ENCODE data around the gene LARP7. TPM values are rescaled to one million over a fixed set of nuclear protein-coding genes. Genes with fewer than 3 reads are reported as not detected.

Gene LARP7
- total RNA-seq, 1 donor from 2014 or later: 33.9 TPM

- no peaks in the 10 kb centered on the region for H3K4me1 Mint-ChIP-seq (ENCODE audit: low read depth, unreplicated experiment)
- Histone ChIP-seq H2AFZ (ENCODE audit: low read depth, low read length) (no peak overlapping the region), H3K4me1 (ENCODE audit: insufficient read depth, low read length) (no peaks in the 10 kb centered on the region), H3K4me3 (ENCODE audit: insufficient read depth, low read depth, low read length) (no peak overlapping the region), H3K79me2 (ENCODE audit: insufficient read depth, low read length) (no peaks in the 10 kb centered on the region), H4K20me1 (ENCODE audit: insufficient read depth, low read length) (no peaks in the 10 kb centered on the region), H3K9me3 (ENCODE audit: insufficient read depth, low read depth, low read length) (no peaks in the 10 kb centered on the region), H3K27me3 (ENCODE audit: insufficient read depth, low read length) (no peaks in the 10 kb centered on the region), H3K9ac (ENCODE audit: low read length) (no peak overlapping the region), H3K36me3 (ENCODE audit: insufficient read depth, low read length) (no peaks in the 10 kb centered on the region), H3K27ac (ENCODE audit: low read depth, low read length) (no peak overlapping the region), H3K4me2 (ENCODE audit: low read length) (no peak overlapping the region)
- no peak overlapping the region for H3K27ac Mint-ChIP-seq (ENCODE audit: unreplicated experiment)
- H3K4me3 Mint-ChIP-seq (ENCODE audit: unreplicated experiment): no peak overlapping the region
- FAIRE-seq (no peak), DNase-seq (ENCODE audit: low read depth) (no peak)
- H3K27me3 Mint-ChIP-seq (ENCODE audit: low read depth, unreplicated experiment): no peaks in the 10 kb centered on the region
- no peaks in the 10 kb centered on the region for H3K36me3 Mint-ChIP-seq (ENCODE audit: low read depth, unreplicated experiment)
- TF ChIP-seq CTCF (IDR thresholded peaks at IDR 0.05; ENCODE audit: insufficient read depth, low read depth, low read length): no peak
- TF ChIP-seq EZH2 (IDR thresholded peaks at IDR 0.05; ENCODE audit: insufficient read depth, low read length): no peak
- no peaks in the 10 kb centered on the region for H3K9me3 Mint-ChIP-seq (ENCODE audit: unreplicated experiment)
Measured at GRCh38 chr4:112668131-112668530, 31.2 kb downstream of the LARP7 start.

GRCh38 chr4:112673076-112673475 lies 36.1 kb downstream of the LARP7 start:
- Histone ChIP-seq H3K4me2 (ENCODE audit: low read length) (no peak overlapping the region), H3K9me3 (ENCODE audit: insufficient read depth, low read depth, low read length) (no peaks in the 10 kb centered on the region), H3K27me3 (ENCODE audit: insufficient read depth, low read length) (no peaks in the 10 kb centered on the region), H3K9ac (ENCODE audit: low read length) (no peak overlapping the region), H3K4me3 (ENCODE audit: insufficient read depth, low read depth, low read length) (no peak overlapping the region), H3K4me1 (ENCODE audit: insufficient read depth, low read length) (no peaks in the 10 kb centered on the region), H3K36me3 (ENCODE audit: insufficient read depth, low read length) (no peaks in the 10 kb centered on the region), H3K79me2 (ENCODE audit: insufficient read depth, low read length) (no peaks in the 10 kb centered on the region), H3K27ac (ENCODE audit: low read depth, low read length) (no peak overlapping the region), H2AFZ (ENCODE audit: low read depth, low read length) (no peak overlapping the region), H4K20me1 (ENCODE audit: insufficient read depth, low read length) (no peaks in the 10 kb centered on the region)
- no peaks in the 10 kb centered on the region for H3K4me1 Mint-ChIP-seq (ENCODE audit: low read depth, unreplicated experiment)
- no peak overlapping the region for H3K4me3 Mint-ChIP-seq (ENCODE audit: unreplicated experiment)
- no peaks in the 10 kb centered on the region for H3K36me3 Mint-ChIP-seq (ENCODE audit: low read depth, unreplicated experiment)
- FAIRE-seq (no peak), DNase-seq (ENCODE audit: low read depth) (no peak)
- no peaks in the 10 kb centered on the region for H3K27me3 Mint-ChIP-seq (ENCODE audit: low read depth, unreplicated experiment)
- TF ChIP-seq CTCF (IDR thresholded peaks at IDR 0.05; ENCODE audit: insufficient read depth, low read depth, low read length) (no peak), EZH2 (IDR thresholded peaks at IDR 0.05; ENCODE audit: insufficient read depth, low read length) (no peak)
- no peak overlapping the region for H3K27ac Mint-ChIP-seq (ENCODE audit: unreplicated experiment)
- no peaks in the 10 kb centered on the region for H3K9me3 Mint-ChIP-seq (ENCODE audit: unreplicated experiment)

GRCh38 chr4:112673686-112674085 lies 36.7 kb downstream of the LARP7 start:
- H3K4me3 ChIP-seq (ENCODE audit: insufficient read depth, low read depth, low read length): no peak overlapping the region
- FAIRE-seq: no peak
- H3K27ac Mint-ChIP-seq (ENCODE audit: unreplicated experiment): no peak overlapping the region

More at GRCh38 chr4:112673686-112674085, 36.7 kb downstream of the LARP7 start:
- Histone ChIP-seq H3K4me1 (ENCODE audit: insufficient read depth, low read length) (no peaks in the 10 kb centered on the region), H3K4me2 (ENCODE audit: low read length) (no peak overlapping the region), H2AFZ (ENCODE audit: low read depth, low read length) (no peak overlapping the region), H3K27ac (ENCODE audit: low read depth, low read length) (no peak overlapping the region), H3K9me3 (ENCODE audit: insufficient read depth, low read depth, low read length) (no peaks in the 10 kb centered on the region), H3K79me2 (ENCODE audit: insufficient read depth, low read length) (no peaks in the 10 kb centered on the region), H3K27me3 (ENCODE audit: insufficient read depth, low read length) (no peaks in the 10 kb centered on the region), H3K36me3 (ENCODE audit: insufficient read depth, low read length) (no peaks in the 10 kb centered on the region), H4K20me1 (ENCODE audit: insufficient read depth, low read length) (no peaks in the 10 kb centered on the region), H3K9ac (ENCODE audit: low read length) (no peak overlapping the region)
- H3K36me3 Mint-ChIP-seq (ENCODE audit: low read depth, unreplicated experiment): no peaks in the 10 kb centered on the region
- H3K4me1 Mint-ChIP-seq (ENCODE audit: low read depth, unreplicated experiment): no peaks in the 10 kb centered on the region
- DNase-seq (ENCODE audit: low read depth): no peak
- H3K4me3 Mint-ChIP-seq (ENCODE audit: unreplicated experiment): no peak overlapping the region
- TF ChIP-seq EZH2 (IDR thresholded peaks at IDR 0.05; ENCODE audit: insufficient read depth, low read length): no peak
- TF ChIP-seq CTCF (IDR thresholded peaks at IDR 0.05; ENCODE audit: insufficient read depth, low read depth, low read length): no peak
- H3K27me3 Mint-ChIP-seq (ENCODE audit: low read depth, unreplicated experiment): no peaks in the 10 kb centered on the region
- no peaks in the 10 kb centered on the region for H3K9me3 Mint-ChIP-seq (ENCODE audit: unreplicated experiment)

All from astrocyte (in vitro differentiated cells and primary cell).